ENCODE measurements around the gene KMO.

KMO gene

DNA sequence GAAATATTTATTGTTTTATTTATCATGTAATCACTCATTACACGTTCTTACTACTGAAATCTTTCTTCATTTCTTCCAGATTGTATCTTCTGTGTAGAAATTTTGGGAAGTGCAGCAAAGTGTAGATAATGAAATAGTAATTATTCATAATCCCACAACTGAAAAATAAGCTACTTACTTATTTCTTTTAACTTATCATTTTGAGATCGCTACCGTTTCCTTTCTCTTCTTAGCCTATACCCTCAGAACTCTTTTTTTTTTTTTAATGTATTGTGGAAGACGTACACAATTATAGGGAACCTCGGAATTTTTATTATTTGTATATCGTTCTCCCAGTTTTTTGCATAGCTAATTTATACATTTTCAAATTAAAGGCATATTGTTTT lies 12.1 kb upstream of the KMO start:
- TF ChIP-seq, protein P1, sequence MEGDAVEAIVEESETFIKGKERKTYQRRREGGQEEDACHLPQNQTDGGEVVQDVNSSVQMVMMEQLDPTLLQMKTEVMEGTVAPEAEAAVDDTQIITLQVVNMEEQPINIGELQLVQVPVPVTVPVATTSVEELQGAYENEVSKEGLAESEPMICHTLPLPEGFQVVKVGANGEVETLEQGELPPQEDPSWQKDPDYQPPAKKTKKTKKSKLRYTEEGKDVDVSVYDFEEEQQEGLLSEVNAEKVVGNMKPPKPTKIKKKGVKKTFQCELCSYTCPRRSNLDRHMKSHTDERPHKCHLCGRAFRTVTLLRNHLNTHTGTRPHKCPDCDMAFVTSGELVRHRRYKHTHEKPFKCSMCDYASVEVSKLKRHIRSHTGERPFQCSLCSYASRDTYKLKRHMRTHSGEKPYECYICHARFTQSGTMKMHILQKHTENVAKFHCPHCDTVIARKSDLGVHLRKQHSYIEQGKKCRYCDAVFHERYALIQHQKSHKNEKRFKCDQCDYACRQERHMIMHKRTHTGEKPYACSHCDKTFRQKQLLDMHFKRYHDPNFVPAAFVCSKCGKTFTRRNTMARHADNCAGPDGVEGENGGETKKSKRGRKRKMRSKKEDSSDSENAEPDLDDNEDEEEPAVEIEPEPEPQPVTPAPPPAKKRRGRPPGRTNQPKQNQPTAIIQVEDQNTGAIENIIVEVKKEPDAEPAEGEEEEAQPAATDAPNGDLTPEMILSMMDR (IDR thresholded peaks at IDR 0.05; ENCODE audit: low read depth, low read length, missing control alignments) = no peak
- no peak for DNase-seq (ENCODE audit: low read depth)
- peak overlapping the region; percentile 84 for H3K4me3 ChIP-seq (ENCODE audit: low read depth, low read length)
- in situ Hi-C loops (cut with HindIII; ENCODE audit: low sequenced_read_pairs) = no loop called here

DNA sequence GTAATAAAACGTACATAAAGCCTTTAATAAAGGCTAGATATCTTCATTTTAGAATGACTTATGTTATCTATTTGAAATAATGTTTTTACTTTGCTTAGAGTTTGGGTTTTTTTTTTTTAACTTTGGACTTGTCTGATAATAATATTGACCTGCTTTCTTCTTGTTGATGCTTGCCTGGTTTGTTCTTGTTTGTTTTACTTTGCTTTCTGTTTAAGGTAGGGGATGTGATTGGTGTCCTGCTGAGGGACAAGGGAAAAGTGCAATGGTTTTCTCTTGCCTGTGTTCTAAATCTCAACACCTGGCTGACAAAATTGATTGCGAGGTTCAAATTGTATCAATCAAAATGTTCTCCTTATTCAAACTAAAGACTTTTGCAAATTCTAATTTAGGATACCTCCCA lies 10.5 kb upstream of the KMO start:
- DNase-seq (ENCODE audit: low read depth) = no peak
- TF ChIP-seq, protein P1 (IDR thresholded peaks at IDR 0.05; ENCODE audit: low read depth, low read length, missing control alignments) = no peak
- in situ Hi-C loops (cut with HindIII; ENCODE audit: low sequenced_read_pairs) = no loop called here

DNA sequence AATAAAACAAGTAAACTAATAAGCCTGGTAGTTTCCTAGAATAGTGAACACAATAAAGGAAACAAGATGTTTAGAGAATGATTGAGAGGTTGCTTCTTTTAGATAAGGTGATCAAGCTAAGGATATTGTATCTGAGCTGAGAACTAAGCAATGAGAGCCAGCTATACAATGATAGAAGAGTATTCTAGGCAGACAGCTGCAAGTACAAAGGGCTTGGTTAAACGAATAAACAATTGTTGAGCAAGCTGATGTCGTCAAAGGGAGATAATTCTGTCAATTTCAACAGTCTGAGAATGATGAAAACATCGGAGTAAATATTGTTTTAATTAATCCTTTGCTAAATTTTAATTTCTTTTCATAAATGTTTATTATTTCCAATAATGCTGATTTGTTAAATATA lies 7.2 kb upstream of the KMO start:
- in situ Hi-C loops (cut with HindIII; ENCODE audit: low sequenced_read_pairs) = loop anchor here (5.0 to 25.0 kb wide), 2 partner anchors 92 to 312 kb away; partner anchors contain the start of gene EXO1
- no peak overlapping the region for H3K4me3 ChIP-seq (ENCODE audit: low read depth, low read length)
- TF ChIP-seq, protein P1 (IDR thresholded peaks at IDR 0.05; ENCODE audit: low read depth, low read length, missing control alignments) = no peak
- DNase-seq (ENCODE audit: low read depth) = no peak

More for the DNA sequence above, 10.5 kb upstream of the KMO start:
- no peak overlapping the region for H3K4me3 ChIP-seq (ENCODE audit: low read depth, low read length)

DNA sequence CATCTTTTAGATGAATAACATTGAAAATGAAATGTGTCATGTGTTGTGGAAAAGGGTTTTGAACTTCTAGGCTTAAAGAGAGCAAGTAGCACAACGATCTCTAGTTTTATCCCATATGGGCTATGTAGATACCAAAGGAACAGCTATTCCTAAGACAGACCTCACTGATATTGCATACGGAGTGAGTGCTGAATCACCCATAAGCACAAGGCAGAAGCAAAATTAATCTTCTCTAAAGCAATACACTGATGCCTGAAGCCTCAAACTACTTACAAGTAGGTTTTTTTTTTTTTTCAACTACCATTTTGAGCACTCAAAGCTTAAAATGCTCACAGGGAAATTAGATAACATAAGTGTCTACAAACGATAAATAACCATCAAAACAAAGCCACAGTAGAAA lies 5.0 kb upstream of the KMO start:
- TF ChIP-seq, protein P1 (IDR thresholded peaks at IDR 0.05; ENCODE audit: low read depth, low read length, missing control alignments) = no peak

DNA sequence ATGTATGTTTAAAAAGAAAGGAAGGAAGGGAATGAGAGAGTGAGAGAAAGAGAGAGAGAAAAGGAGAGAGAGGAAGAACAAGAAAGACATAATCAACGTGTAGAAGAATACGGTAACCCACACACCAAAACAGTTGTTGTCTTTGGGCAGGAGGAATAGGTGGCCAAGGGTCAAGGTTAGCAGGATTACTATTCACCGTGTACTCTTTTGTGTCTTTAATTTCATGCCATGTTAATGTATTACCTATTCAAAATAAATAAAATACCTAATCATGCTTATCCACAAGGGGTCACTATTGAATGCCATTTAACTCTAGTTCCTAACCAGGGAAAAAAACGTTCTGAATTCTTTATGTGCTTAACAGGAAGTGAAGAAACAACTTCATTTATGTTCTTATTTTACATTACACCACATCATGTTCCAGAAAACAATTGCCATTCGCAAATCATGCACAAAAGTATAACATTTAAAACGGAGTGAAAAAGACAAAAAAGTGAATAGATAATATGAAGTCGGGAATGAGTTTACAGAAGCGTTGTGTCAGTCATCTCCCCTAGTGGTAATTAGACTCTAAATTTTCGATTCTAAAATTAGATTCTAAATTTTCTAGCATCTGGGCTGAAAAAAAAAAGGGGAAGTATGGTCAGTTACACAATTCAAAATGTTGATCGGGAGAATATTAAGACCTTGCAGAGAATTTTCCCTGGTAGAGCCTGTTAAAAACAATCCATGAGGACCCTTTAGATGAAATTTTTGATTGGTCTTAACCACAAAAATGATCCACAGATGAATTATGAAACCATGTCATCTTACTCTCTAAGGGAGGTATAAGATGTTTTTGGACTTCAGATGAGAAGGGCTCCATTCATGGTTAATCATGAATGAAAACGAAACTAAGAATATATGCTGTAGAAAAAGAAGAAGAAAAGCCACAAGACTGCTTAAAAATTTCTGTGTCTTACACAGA lies 700 bp upstream of the KMO start:
- in situ Hi-C loops (cut with HindIII; ENCODE audit: low sequenced_read_pairs) = loop anchor here (25.0 kb wide), 1 partner anchor 306 kb away; the partner anchor contains the start of gene EXO1
- peak overlapping the region; percentile 30 for H3K4me3 ChIP-seq (ENCODE audit: low read depth, low read length)
- DNase-seq (ENCODE audit: low read depth) = peak; percentile 68
- TF ChIP-seq, protein P1 (IDR thresholded peaks at IDR 0.05; ENCODE audit: low read depth, low read length, missing control alignments) = peak; percentile 20

More for the DNA sequence above, 5.0 kb upstream of the KMO start:
- no peak for DNase-seq (ENCODE audit: low read depth)
- no peak overlapping the region for H3K4me3 ChIP-seq (ENCODE audit: low read depth, low read length)
- in situ Hi-C loops (cut with HindIII; ENCODE audit: low sequenced_read_pairs) = loop anchor here (5.0 to 25.0 kb wide), 2 partner anchors 90 to 310 kb away; partner anchors contain the start of gene EXO1

DNA sequence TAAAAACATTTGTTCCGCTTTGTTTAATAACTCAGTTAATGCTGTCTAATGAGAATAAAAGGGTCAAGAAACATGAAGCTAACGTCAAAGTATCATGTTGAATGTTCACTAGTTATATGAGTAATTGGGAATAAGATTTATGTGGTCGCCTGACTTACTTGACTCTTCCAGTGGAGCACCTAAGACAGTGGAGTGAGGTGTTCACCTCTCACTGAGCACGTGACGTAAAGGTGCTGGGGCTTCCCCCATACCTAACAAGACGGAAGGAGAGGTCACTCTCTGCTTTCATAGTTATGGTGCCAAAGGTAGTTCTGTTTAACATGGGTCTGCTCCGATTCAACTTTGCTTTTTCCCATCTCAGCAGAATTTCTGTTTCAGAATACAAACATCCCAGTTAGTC lies 686 bp downstream of the KMO start:
- no peak overlapping the region for H3K4me3 ChIP-seq (ENCODE audit: low read depth, low read length)
- in situ Hi-C loops (cut with HindIII; ENCODE audit: low sequenced_read_pairs) = loop anchor here (25.0 kb wide), 1 partner anchor 304 kb away; the partner anchor contains the start of gene EXO1

More for the DNA sequence above, 686 bp downstream of the KMO start:
- TF ChIP-seq, protein P1 (IDR thresholded peaks at IDR 0.05; ENCODE audit: low read depth, low read length, missing control alignments) = no peak
- DNase-seq (ENCODE audit: low read depth) = no peak

Data from astrocyte of the cerebellum (primary cell).